ENCODE measurements around the gene CCDC14.

DNA sequence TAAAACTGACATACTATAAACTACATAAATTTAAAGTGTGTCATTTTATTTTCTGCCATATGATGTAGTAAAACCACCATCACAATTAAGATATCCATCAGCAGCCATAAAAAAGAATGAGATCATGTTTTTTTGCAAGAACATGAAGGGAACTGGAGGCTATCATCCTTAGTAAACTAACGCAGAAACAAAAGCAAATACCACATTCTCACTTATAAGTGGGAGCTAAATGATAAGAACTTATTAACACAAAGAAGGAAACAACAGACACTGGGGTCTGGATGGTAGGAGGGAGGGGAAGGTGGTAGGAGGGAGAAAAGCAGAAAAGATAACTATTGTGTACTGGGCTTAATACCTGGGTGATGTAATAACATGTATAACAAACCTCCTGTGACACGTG, 24.6 kb downstream of the CCDC14 start:
- no peak for TF ChIP-seq YY1 (IDR thresholded peaks at IDR 0.05; ENCODE audit: insufficient read depth, insufficient read length)
- no peak for TF ChIP-seq SUZ12 (IDR thresholded peaks at IDR 0.05; ENCODE audit: extremely low read depth, insufficient read depth, insufficient read length)
- no peak for TF ChIP-seq ZNF274 (IDR thresholded peaks at IDR 0.05; ENCODE audit: low read depth, low read length)
